ENCODE measurements around the gene ZNF814.

DNA sequence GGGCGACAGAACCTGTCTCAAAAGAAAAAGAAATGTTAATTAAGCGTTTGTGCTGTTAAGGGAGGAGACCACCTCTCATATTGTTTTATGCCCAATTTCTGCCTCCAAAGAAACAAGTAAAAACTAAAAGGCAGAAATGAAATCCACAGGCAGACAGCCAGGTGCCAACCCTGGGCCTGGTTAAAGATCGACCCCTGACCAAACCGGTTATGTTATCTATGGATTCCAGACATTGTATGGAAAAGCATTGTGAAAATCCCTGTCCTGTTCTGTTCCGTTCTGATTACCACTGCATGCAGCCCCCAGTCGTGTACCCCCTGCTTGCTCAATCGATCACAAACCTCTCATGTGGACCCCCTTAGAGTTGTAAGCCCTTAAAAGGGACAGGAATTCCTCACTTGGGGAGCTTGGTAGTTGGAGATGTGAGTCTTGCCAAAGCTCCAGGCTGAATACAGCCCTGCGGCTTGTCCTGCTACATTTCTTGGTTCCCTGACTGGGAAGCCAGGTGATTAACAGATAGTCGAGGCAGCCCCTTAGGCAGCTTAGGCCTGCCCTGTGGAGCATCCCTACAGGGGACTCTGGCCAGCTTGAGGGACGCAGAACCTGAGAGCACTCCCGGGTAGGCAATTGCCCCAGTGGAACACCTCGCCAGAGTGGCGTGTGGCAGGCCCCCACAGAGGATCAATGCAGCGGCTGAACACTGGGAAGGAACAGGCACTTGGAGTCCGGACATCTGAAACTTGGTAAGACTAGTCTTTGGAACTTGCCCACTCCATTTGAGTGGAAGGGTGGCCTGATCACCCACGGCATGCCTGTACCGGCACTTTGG, 73.4 kb downstream of the ZNF814 start:
- TF ChIP-seq POLR2A (IDR thresholded peaks at IDR 0.05) (no peak), POLR2AphosphoS5 (IDR thresholded peaks at IDR 0.05) (no peak), EP300 (IDR thresholded peaks at IDR 0.05) (no peak)
- TF ChIP-seq, protein P1, sequence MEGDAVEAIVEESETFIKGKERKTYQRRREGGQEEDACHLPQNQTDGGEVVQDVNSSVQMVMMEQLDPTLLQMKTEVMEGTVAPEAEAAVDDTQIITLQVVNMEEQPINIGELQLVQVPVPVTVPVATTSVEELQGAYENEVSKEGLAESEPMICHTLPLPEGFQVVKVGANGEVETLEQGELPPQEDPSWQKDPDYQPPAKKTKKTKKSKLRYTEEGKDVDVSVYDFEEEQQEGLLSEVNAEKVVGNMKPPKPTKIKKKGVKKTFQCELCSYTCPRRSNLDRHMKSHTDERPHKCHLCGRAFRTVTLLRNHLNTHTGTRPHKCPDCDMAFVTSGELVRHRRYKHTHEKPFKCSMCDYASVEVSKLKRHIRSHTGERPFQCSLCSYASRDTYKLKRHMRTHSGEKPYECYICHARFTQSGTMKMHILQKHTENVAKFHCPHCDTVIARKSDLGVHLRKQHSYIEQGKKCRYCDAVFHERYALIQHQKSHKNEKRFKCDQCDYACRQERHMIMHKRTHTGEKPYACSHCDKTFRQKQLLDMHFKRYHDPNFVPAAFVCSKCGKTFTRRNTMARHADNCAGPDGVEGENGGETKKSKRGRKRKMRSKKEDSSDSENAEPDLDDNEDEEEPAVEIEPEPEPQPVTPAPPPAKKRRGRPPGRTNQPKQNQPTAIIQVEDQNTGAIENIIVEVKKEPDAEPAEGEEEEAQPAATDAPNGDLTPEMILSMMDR (IDR thresholded peaks at IDR 0.05) = no peak
